SK-N-SH (cell line): ENCODE results near the gene UCMA. TPM values are rescaled to one million over a fixed set of nuclear protein-coding genes. Genes with fewer than 3 reads are reported as not detected.

Source experiments
- CTCF ChIA-PET: fragments of 300-600, 350-600 bp; formaldehyde crosslinking; extraction: SDS; loops from one replicate; lab custom pipeline; 2021; lab: Yijun Ruan, JAX
- POLR2A ChIA-PET: fragments of 350-600 bp; sonication (Branson Sonifier 250); formaldehyde crosslinking; extraction: SDS; loops from one replicate; lab custom pipeline; 2020; ENCODE audit warnings: antibody characterized with exemption, inconsistent platforms; lab: Yijun Ruan, JAX
- DNase-seq: peaks from one replicate; pipeline ENCODE4 v3.0.0; 2012
- H2AFZ ChIP-seq: fragments of 200-600 bp; sonication (generic); 2 replicates; pipeline ENCODE4 v1.8.1; 2016; ENCODE audit warnings: antibody characterized with exemption, mild to moderate bottlenecking, low read depth
- H3F3A ChIP-seq: fragments of 200-600 bp; sonication (generic); replicated peaks from 2 replicates; pipeline ENCODE3; 2016; ENCODE audit warnings: antibody characterized with exemption, mild to moderate bottlenecking; ENCODE audit not compliant: insufficient read depth
- H3K27ac ChIP-seq, 2 experiments: fragments of 200-500 bp in 1 of 2; fragments of 200-600 bp in 1 of 2; sonication (Bioruptor generic) in 1 of 2; sonication (generic), shearing (Covaris generic) in 1 of 2; 2 replicates each; pipeline versions ENCODE4 v1.5.1 to v1.6.1; 2014 to 2016; ENCODE audit warnings: low read depth in 2 of 2, inconsistent platforms in 1 of 2, low read length in 1 of 2, mild to moderate bottlenecking in 1 of 2, mixed read lengths in 1 of 2
- H3K27me3 ChIP-seq: fragments of 200-600 bp; sonication (generic), shearing (Covaris generic); 2 replicates; pipeline ENCODE4 v1.6.1; 2016; ENCODE audit warnings: mixed run types; ENCODE audit not compliant: insufficient read depth
- H3K36me3 ChIP-seq, 2 experiments: fragments of 200-500 bp in 1 of 2; fragments of 200-600 bp in 1 of 2; sonication (Bioruptor generic) in 1 of 2; sonication (generic) in 1 of 2; replicated peaks in 1 of 2; 2 replicates each; pipeline versions ENCODE3 to v1.5.1; 2014 to 2016; ENCODE audit warnings: low read length in 1 of 2, mild to moderate bottlenecking in 1 of 2; ENCODE audit not compliant: insufficient read depth in 2 of 2, control insufficient read depth in 1 of 2
- H3K4me1 ChIP-seq, 2 experiments: fragments of 200-500 bp in 1 of 2; fragments of 200-600 bp in 1 of 2; sonication (Bioruptor generic) in 1 of 2; sonication (generic), shearing (Covaris generic) in 1 of 2; 2 replicates each; pipeline versions ENCODE4 v1.5.1 to v1.6.1; 2014 to 2016; ENCODE audit warnings: low read depth in 1 of 2, low read length in 1 of 2, mixed run types in 1 of 2; ENCODE audit not compliant: insufficient read depth in 2 of 2, control insufficient read depth in 1 of 2
- H3K4me2 ChIP-seq: fragments of 200-600 bp; sonication (generic), shearing (Covaris generic); 2 replicates; pipeline ENCODE4 v1.6.1; 2017; ENCODE audit warnings: mixed run types
- H3K4me3 ChIP-seq, 2 experiments: fragments of 200-500 bp in 1 of 2; fragments of 200-600 bp in 1 of 2; sonication (Bioruptor generic) in 1 of 2; sonication (generic), shearing (Covaris generic) in 1 of 2; 2 replicates each; pipeline versions ENCODE4 v1.5.1 to v1.8.1; 2014 to 2016; ENCODE audit warnings: low read depth in 2 of 2, inconsistent platforms in 1 of 2, low read length in 1 of 2, mild to moderate bottlenecking in 1 of 2, mixed read lengths in 1 of 2, moderate library complexity in 1 of 2
- H3K79me2 ChIP-seq: fragments of 200-600 bp; sonication (generic); 2 replicates; pipeline ENCODE4 v1.8.1; 2017; ENCODE audit warnings: mild to moderate bottlenecking; ENCODE audit not compliant: insufficient read depth
- H3K9ac ChIP-seq: fragments of 200-600 bp; sonication (generic); 2 replicates; pipeline ENCODE4 v1.6.1; 2017; ENCODE audit warnings: mixed run types
- H3K9me2 ChIP-seq: fragments of 200-600 bp; sonication (generic); 2 replicates; pipeline ENCODE4 v1.6.1; 2017; ENCODE audit warnings: mixed run types
- H3K9me3 ChIP-seq: fragments of 200-600 bp; sonication (generic); 2 replicates; pipeline ENCODE4 v1.6.1; 2017; ENCODE audit warnings: mixed run types, mild to moderate bottlenecking, moderate library complexity
- H4K20me1 ChIP-seq: fragments of 200-600 bp; sonication (generic); 2 replicates; pipeline ENCODE4 v1.6.1; 2017; ENCODE audit warnings: mild to moderate bottlenecking, mixed run types; ENCODE audit not compliant: insufficient read depth
- ELF1 ChIP-seq: IDR thresholded peaks from 2 replicates; pipeline ENCODE4 v1.4.0; 2012
- EP300 ChIP-seq, 2 experiments: IDR thresholded peaks; 2 replicates each; pipeline versions ENCODE4 v1.4.0 to v1.6.1; 2012; ENCODE audit warnings: borderline replicate concordance in 1 of 2, low read depth in 1 of 2, low read length in 1 of 2
- FOXJ3 ChIP-seq: sonication (generic); formaldehyde crosslinking; IDR thresholded peaks from 2 replicates; pipeline ENCODE4 v1.5.1; 2020; ENCODE audit warnings: mild to moderate bottlenecking, missing genetic modification reagents
- FOXM1 ChIP-seq: IDR thresholded peaks from 2 replicates; pipeline ENCODE4 v1.4.0; 2012; ENCODE audit warnings: low read depth, mild to moderate bottlenecking
- JUND ChIP-seq: IDR thresholded peaks from 2 replicates; pipeline ENCODE4 v1.4.0; 2012
- MEF2A ChIP-seq: IDR thresholded peaks from 2 replicates; pipeline ENCODE4 v1.4.0; 2012; ENCODE audit warnings: low read depth, borderline replicate concordance
- MXI1 ChIP-seq: IDR thresholded peaks from 2 replicates; pipeline ENCODE4 v1.6.1; 2012; ENCODE audit warnings: mild to moderate bottlenecking, low read depth, low read length, improper control_type of control experiment
- NRF1 ChIP-seq: IDR thresholded peaks from 2 replicates; pipeline ENCODE4 v1.6.1; 2012; ENCODE audit warnings: low read depth, mild to moderate bottlenecking, low read length
- POLR2AphosphoS5 ChIP-seq: IDR thresholded peaks from 2 replicates; pipeline ENCODE4 v1.6.1; 2012; ENCODE audit warnings: low read depth, low read length
- RAD21 ChIP-seq: IDR thresholded peaks from 2 replicates; pipeline ENCODE4 v1.6.1; 2012; ENCODE audit warnings: mild to moderate bottlenecking, low read length
- RCOR1 ChIP-seq: fragments of 150-350 bp; IDR thresholded peaks from 2 replicates; pipeline ENCODE4 v1.6.1; 2017; ENCODE audit warnings: antibody characterized with exemption, low read length
- RFX5 ChIP-seq: IDR thresholded peaks from 2 replicates; pipeline ENCODE4 v1.6.1; 2012; ENCODE audit warnings: mild to moderate bottlenecking, improper control_type of control experiment, low read length
- RXRA ChIP-seq: IDR thresholded peaks from 2 replicates; pipeline ENCODE4 v1.4.0; 2012; ENCODE audit warnings: low read depth, mild to moderate bottlenecking, borderline replicate concordance
- SIN3A ChIP-seq: IDR thresholded peaks from 2 replicates; pipeline ENCODE4 v1.6.1; 2012; ENCODE audit warnings: low read depth, mild to moderate bottlenecking, low read length, moderate library complexity, borderline replicate concordance
- TAF1 ChIP-seq: IDR thresholded peaks from 2 replicates; pipeline ENCODE4 v1.6.1; 2012; ENCODE audit warnings: low read depth, mild to moderate bottlenecking, low read length, moderate library complexity, borderline replicate concordance
- TCF12 ChIP-seq: IDR thresholded peaks from 2 replicates; pipeline ENCODE4 v1.4.0; 2012
- WGBS: methylation state at CpG from one replicate; pipeline ENCODE4 v1.1.6; 2017; ENCODE audit warnings: low lambda C conversion rate; 5-methylcytosine and 5-hydroxymethylcytosine counted together
- polyA plus RNA-seq, 3 experiments: library from polyadenylated mRNA; depleted of rRNA; stranded (reverse); fragments of >200 nt; gene quantifications; 2 replicates each; pipeline ENCODE4 v1.2.3, GENCODE V29; 2012
- TF ChIP-seq, protein P1 (sequence below): IDR thresholded peaks from 2 replicates; pipeline ENCODE4 v1.4.0; 2012; ENCODE audit warnings: low read depth, borderline replicate concordance
- TF ChIP-seq, protein P2 (sequence below): fragments of 150-350 bp; IDR thresholded peaks from 2 replicates; pipeline ENCODE4 v1.6.1; 2017; ENCODE audit warnings: antibody characterized with exemption, low read length, low read depth, borderline replicate concordance
- TF ChIP-seq, protein P3 (sequence below): IDR thresholded peaks from 2 replicates; pipeline ENCODE4 v1.4.0; 2012; ENCODE audit warnings: low read depth, borderline replicate concordance
- TF ChIP-seq, protein P4 (sequence below): fragments of 200-600 bp; sonication (generic); IDR thresholded peaks from 2 replicates; pipeline ENCODE4 v1.6.1; 2017; ENCODE audit warnings: antibody characterized with exemption, mild to moderate bottlenecking, moderate library complexity
- TF ChIP-seq, protein P5 (sequence below): IDR thresholded peaks from 2 replicates; pipeline ENCODE4 v1.4.0; 2012; ENCODE audit warnings: low read depth

The UCMA gene
- polyA plus RNA-seq, 1 of the 3 experiments (the other 2 are of a cell fraction) = not detected

DNA sequence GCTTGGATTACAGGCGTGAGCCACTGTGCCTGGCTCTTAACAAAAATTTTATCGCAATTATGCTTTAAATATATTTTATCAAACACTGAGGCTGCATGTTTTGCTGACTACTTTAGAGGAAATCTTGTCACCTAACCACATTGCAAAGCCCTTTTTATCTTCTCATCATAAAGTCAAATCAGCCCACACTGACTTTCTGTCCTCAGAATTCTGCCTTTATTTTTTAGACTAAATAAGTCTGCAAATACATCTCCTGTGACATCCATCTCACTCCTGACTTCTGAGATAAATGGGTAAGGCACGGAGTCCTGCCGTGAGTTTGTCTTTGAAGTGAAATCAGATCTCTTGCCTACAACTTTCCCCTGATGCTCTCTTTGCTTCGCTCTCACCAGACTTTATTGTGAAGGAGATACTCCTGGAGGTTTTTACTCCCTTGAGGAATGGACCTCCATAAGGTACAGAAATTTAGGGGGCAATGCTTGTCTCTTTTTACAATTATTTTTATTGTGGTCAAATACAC lies 23.5 kb upstream of the UCMA start:
- Histone ChIP-seq H3K4me2 (no peak overlapping the region), H3K9ac (no peak overlapping the region), H3K79me2 (no peaks in the 10 kb centered on the region), H3K9me3 (no peaks in the 10 kb centered on the region), H3K27me3 (no peaks in the 10 kb centered on the region), H3F3A (no peaks in the 10 kb centered on the region), H3K4me3 (no peak overlapping the region), H3K27ac (no peak overlapping the region), H4K20me1 (no peaks in the 10 kb centered on the region), H3K4me1 (no peaks in the 10 kb centered on the region), H2AFZ (no peak overlapping the region), H3K36me3 (no peaks in the 10 kb centered on the region), H3K9me2 (no peaks in the 10 kb centered on the region)
- CTCF ChIA-PET = no interaction called here
- POLR2A ChIA-PET = no interaction called here
- DNase-seq = no peak
- TF ChIP-seq, protein P1, sequence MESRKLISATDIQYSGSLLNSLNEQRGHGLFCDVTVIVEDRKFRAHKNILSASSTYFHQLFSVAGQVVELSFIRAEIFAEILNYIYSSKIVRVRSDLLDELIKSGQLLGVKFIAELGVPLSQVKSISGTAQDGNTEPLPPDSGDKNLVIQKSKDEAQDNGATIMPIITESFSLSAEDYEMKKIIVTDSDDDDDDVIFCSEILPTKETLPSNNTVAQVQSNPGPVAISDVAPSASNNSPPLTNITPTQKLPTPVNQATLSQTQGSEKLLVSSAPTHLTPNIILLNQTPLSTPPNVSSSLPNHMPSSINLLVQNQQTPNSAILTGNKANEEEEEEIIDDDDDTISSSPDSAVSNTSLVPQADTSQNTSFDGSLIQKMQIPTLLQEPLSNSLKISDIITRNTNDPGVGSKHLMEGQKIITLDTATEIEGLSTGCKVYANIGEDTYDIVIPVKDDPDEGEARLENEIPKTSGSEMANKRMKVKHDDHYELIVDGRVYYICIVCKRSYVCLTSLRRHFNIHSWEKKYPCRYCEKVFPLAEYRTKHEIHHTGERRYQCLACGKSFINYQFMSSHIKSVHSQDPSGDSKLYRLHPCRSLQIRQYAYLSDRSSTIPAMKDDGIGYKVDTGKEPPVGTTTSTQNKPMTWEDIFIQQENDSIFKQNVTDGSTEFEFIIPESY = no peak
- TF ChIP-seq SIN3A (no peak), EP300 (IDR thresholded peaks at IDR 0.05; ENCODE audit: borderline replicate concordance in 1 of 2, low read depth in 1 of 2, low read length in 1 of 2) (no peak), RAD21 (no peak), TCF12 (no peak), MXI1 (no peak), ELF1 (no peak), MEF2A (no peak), RFX5 (no peak), NRF1 (no peak), POLR2AphosphoS5 (no peak), TAF1 (no peak), FOXM1 (no peak), FOXJ3 (CRISPR knock-in tag) (no peak)
- TF ChIP-seq, protein P2, sequence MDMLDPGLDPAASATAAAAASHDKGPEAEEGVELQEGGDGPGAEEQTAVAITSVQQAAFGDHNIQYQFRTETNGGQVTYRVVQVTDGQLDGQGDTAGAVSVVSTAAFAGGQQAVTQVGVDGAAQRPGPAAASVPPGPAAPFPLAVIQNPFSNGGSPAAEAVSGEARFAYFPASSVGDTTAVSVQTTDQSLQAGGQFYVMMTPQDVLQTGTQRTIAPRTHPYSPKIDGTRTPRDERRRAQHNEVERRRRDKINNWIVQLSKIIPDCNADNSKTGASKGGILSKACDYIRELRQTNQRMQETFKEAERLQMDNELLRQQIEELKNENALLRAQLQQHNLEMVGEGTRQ = no peak
- TF ChIP-seq, protein P3, sequence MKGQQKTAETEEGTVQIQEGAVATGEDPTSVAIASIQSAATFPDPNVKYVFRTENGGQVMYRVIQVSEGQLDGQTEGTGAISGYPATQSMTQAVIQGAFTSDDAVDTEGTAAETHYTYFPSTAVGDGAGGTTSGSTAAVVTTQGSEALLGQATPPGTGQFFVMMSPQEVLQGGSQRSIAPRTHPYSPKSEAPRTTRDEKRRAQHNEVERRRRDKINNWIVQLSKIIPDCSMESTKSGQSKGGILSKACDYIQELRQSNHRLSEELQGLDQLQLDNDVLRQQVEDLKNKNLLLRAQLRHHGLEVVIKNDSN = no peak
- 68% methylated on average over 5 of the region's 5 CpGs for WGBS

DNA sequence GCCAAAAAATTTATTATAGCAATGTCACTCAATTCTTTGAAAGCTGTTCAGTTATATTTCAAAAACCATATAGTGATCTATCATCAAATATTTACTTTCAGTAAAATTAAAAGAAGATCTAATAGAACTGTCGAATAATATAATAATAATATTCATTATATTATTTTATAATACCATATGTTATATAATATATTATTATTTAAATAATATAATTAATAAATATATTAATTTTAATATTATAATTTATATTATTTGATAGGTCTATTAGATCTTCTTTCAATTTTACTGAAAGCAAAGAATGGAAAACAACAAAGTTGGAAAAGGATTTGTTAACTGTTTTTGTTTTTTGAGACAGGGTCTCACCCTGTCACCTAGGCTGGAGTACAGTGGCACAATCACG lies 22.5 kb upstream of the UCMA start:
- Histone ChIP-seq H3K9ac (no peak overlapping the region), H3K27me3 (no peaks in the 10 kb centered on the region), H2AFZ (no peak overlapping the region), H3K9me3 (no peaks in the 10 kb centered on the region), H3K4me2 (no peak overlapping the region), H3K4me1 (no peaks in the 10 kb centered on the region), H3K79me2 (no peaks in the 10 kb centered on the region), H3F3A (no peaks in the 10 kb centered on the region), H3K4me3 (no peak overlapping the region), H3K36me3 (no peaks in the 10 kb centered on the region), H3K9me2 (no peaks in the 10 kb centered on the region), H4K20me1 (no peaks in the 10 kb centered on the region), H3K27ac (no peak overlapping the region)
- TF ChIP-seq, protein P4, sequence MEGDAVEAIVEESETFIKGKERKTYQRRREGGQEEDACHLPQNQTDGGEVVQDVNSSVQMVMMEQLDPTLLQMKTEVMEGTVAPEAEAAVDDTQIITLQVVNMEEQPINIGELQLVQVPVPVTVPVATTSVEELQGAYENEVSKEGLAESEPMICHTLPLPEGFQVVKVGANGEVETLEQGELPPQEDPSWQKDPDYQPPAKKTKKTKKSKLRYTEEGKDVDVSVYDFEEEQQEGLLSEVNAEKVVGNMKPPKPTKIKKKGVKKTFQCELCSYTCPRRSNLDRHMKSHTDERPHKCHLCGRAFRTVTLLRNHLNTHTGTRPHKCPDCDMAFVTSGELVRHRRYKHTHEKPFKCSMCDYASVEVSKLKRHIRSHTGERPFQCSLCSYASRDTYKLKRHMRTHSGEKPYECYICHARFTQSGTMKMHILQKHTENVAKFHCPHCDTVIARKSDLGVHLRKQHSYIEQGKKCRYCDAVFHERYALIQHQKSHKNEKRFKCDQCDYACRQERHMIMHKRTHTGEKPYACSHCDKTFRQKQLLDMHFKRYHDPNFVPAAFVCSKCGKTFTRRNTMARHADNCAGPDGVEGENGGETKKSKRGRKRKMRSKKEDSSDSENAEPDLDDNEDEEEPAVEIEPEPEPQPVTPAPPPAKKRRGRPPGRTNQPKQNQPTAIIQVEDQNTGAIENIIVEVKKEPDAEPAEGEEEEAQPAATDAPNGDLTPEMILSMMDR = no peak
- no peak for TF ChIP-seq RXRA
- no peak for TF ChIP-seq JUND
- no peak for TF ChIP-seq ELF1
- no peak for TF ChIP-seq RAD21
- TF ChIP-seq RCOR1 = no peak
- TF ChIP-seq, protein P5, sequence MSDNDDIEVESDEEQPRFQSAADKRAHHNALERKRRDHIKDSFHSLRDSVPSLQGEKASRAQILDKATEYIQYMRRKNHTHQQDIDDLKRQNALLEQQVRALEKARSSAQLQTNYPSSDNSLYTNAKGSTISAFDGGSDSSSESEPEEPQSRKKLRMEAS = no peak
- ChIA-PET POLR2A (no interaction called here), CTCF (interaction anchor here (0.6 to 1.3 kb wide), 3 partner anchors 44 to 50 kb away, joined by 3 read pairs; no protein-coding TSS in a partner anchor)
- WGBS = 62% methylated on average over 2 of the region's 2 CpGs
- DNase-seq = no peak
